CD1c-positive myeloid dendritic cell (primary cell): ENCODE data around the gene PRKAR1B.

Experiments
- DNase-seq: peaks from one replicate; pipeline ENCODE4 v3.0.0-alpha.2; 2016; ENCODE audit errors: extremely low spot score

Gene PRKAR1B

GRCh38 chr7:721619-722248 is 5.3 kb downstream of the PRKAR1B start:
- DNase-seq = no peak

- no peak for DNase-seq
Observed at GRCh38 chr7:716636-717035, 10.4 kb downstream of the PRKAR1B start.

- no peak for DNase-seq
Observed at GRCh38 chr7:716222-716621, 10.9 kb downstream of the PRKAR1B start.

- no peak for DNase-seq
Observed at GRCh38 chr7:714251-714671, 12.8 kb downstream of the PRKAR1B start.

GRCh38 chr7:713488-714230 is 13.4 kb downstream of the PRKAR1B start:
- DNase-seq = no peak

GRCh38 chr7:713139-713457 is 14.0 kb downstream of the PRKAR1B start:
- no peak for DNase-seq

- DNase-seq = no peak
Observed at GRCh38 chr7:712381-713138, 14.5 kb downstream of the PRKAR1B start.

GRCh38 chr7:711922-712380 is 15.1 kb downstream of the PRKAR1B start:
- no peak for DNase-seq

- DNase-seq = no peak
Observed at GRCh38 chr7:711093-711921, 15.8 kb downstream of the PRKAR1B start.

- no peak for DNase-seq
Observed at GRCh38 chr7:710161-710560, 16.9 kb downstream of the PRKAR1B start.

- DNase-seq = no peak
Observed at GRCh38 chr7:707296-708000, 19.6 kb downstream of the PRKAR1B start.

- DNase-seq = no peak
Observed at GRCh38 chr7:706721-707120, 20.4 kb downstream of the PRKAR1B start.

GRCh38 chr7:703049-703448 is 24.0 kb downstream of the PRKAR1B start:
- no peak for DNase-seq

GRCh38 chr7:701086-701671 is 25.9 kb downstream of the PRKAR1B start:
- no peak for DNase-seq

GRCh38 chr7:699476-700170 is 27.5 kb downstream of the PRKAR1B start:
- DNase-seq = no peak

- no peak for DNase-seq
Observed at GRCh38 chr7:698515-699475, 28.3 kb downstream of the PRKAR1B start.

- DNase-seq = no peak
Observed at GRCh38 chr7:696812-697551, 30.1 kb downstream of the PRKAR1B start.

- no peak for DNase-seq
Observed at GRCh38 chr7:696426-696811, 30.7 kb downstream of the PRKAR1B start.
